GM12878 (cell line): ENCODE measurements around the gene PTPRJ. TPM values are rescaled to one million over a fixed set of nuclear protein-coding genes. Genes with fewer than 3 reads are reported as not detected.

Experiments used
- ATAC-seq: fragments of 200-7000 bp; cut with Tn5 transposase; 3 replicates; pipeline ENCODE4 v1.9.1; 2020; ENCODE audit warnings: mild to moderate bottlenecking, moderate library complexity
- BruUV-seq: library from RNA; stranded (reverse); fragments of 400-500 nt; replicated peaks from 2 replicates; lab custom pipeline; 2021; lab: Mats Ljungman, UMichigan
- CTCF ChIA-PET: fragments of 300-600 bp; sonication (Branson Sonifier 250); formaldehyde crosslinking; extraction: SDS; loops from one replicate; lab custom pipeline; 2021; ENCODE audit warnings: inconsistent platforms; lab: Yijun Ruan, JAX
- POLR2A ChIA-PET: fragments of 350-600 bp; formaldehyde crosslinking; extraction: SDS; loops from one replicate; lab custom pipeline; 2021; ENCODE audit warnings: inconsistent platforms; lab: Charles Lee
- RAD21 ChIA-PET: fragments of 300-600 bp; sonication (Branson Sonifier 250); formaldehyde crosslinking; loops from one replicate; lab custom pipeline; 2023; ENCODE audit warnings: antibody characterized with exemption; ENCODE audit not compliant: unreplicated experiment; lab: Charles Lee
- SMC1A ChIA-PET: fragments of 300-600 bp; sonication (Branson Sonifier 250); formaldehyde crosslinking; loops from one replicate; lab custom pipeline; 2023; ENCODE audit not compliant: unreplicated experiment, uncharacterized antibody; lab: Charles Lee
- DNase-seq: peaks from one replicate; pipeline ENCODE4 v3.0.0-alpha.2; 2011; ENCODE audit warnings: low read depth, low spot score
- FAIRE-seq: peaks from 3 replicates; lab custom pipeline; 2011; peaks lifted over from hg19 to GRCh38; lab: Jason Lieb, UNC
- H2AFZ ChIP-seq: 2 replicates; pipeline ENCODE4 v1.6.0; 2011; ENCODE audit warnings: low read depth, low read length, control low read depth; ENCODE audit not compliant: control insufficient read depth
- H3K27ac ChIP-seq: 2 replicates; pipeline ENCODE4 v1.5.1; 2011; ENCODE audit warnings: control low read depth; ENCODE audit not compliant: control insufficient read depth, insufficient read depth
- H3K27me3 ChIP-seq, 2 experiments: replicated peaks in 1 of 2; 2 replicates each; pipeline versions ENCODE4 v1.6.0 to v1.6.1; 2011; ENCODE audit warnings: low read length in 1 of 2; ENCODE audit not compliant: control insufficient read depth in 2 of 2, insufficient read depth in 2 of 2
- H3K36me3 ChIP-seq, 2 experiments: 2 replicates each; pipeline ENCODE4 v1.5.1; 2011; ENCODE audit warnings: low read length in 1 of 2; ENCODE audit not compliant: control insufficient read depth in 2 of 2, insufficient read depth in 2 of 2
- H3K4me1 ChIP-seq: 2 replicates; pipeline ENCODE4 v1.6.1; 2011; ENCODE audit warnings: mild to moderate bottlenecking, low read length, moderate library complexity, mixed read lengths; ENCODE audit not compliant: control insufficient read depth, insufficient read depth
- H3K4me2 ChIP-seq: 2 replicates; pipeline ENCODE4 v1.6.0; 2011; ENCODE audit warnings: control low read depth; ENCODE audit not compliant: control insufficient read depth, insufficient read depth
- H3K4me3 ChIP-seq: fragments of 200-600 bp; sonication (generic); 2 replicates; pipeline ENCODE4 v1.5.1; 2016
- H3K79me2 ChIP-seq: 2 replicates; pipeline ENCODE4 v1.6.0; 2011; ENCODE audit warnings: low read length; ENCODE audit not compliant: control insufficient read depth, insufficient read depth
- H3K9ac ChIP-seq: 2 replicates; pipeline ENCODE4 v1.8.0; 2011; ENCODE audit warnings: low read length, control low read depth, mixed read lengths; ENCODE audit not compliant: control insufficient read depth, insufficient read depth
- H3K9me3 ChIP-seq: replicated peaks from 3 replicates; pipeline ENCODE4 v1.5.1; 2011; ENCODE audit warnings: mild to moderate bottlenecking, low read length; ENCODE audit not compliant: control insufficient read depth, insufficient read depth
- H4K20me1 ChIP-seq: 2 replicates; pipeline ENCODE4 v1.6.0; 2011; ENCODE audit not compliant: control insufficient read depth, insufficient read depth
- CREB1 ChIP-seq: IDR thresholded peaks from 2 replicates; pipeline ENCODE4 v1.6.1; 2012; ENCODE audit warnings: low read depth, mild to moderate bottlenecking, inconsistent platforms
- JUNB ChIP-seq: IDR thresholded peaks from 2 replicates; pipeline ENCODE4 v1.6.1; 2016; ENCODE audit warnings: antibody characterized with exemption, mild to moderate bottlenecking
- RAD21 ChIP-seq: IDR thresholded peaks from 2 replicates; pipeline ENCODE4 v1.6.1; 2011; ENCODE audit warnings: mild to moderate bottlenecking, low read depth, low read length, moderate library complexity; ENCODE audit not compliant: insufficient read depth
- WGBS: methylation state at CpG from one replicate; pipeline ENCODE4 v1.1.6; 2016; ENCODE audit warnings: low lambda C conversion rate; ENCODE audit not compliant: insufficient replicate concordance, insufficient coverage; ENCODE audit errors: missing lambda C conversion rate; 5-methylcytosine and 5-hydroxymethylcytosine counted together
- in situ Hi-C: fragments of 300-500 bp; cut with MboI; formaldehyde crosslinking; loops from 9 replicates; pipeline ENCODE4 v1.14.3; 2018; ENCODE audit warnings: mixed read lengths
- intact Hi-C: fragments of 100-400 bp; cut with micrococcal nuclease; formaldehyde crosslinking; loops from one replicate; pipeline ENCODE4 v1.14.2; 2022; ENCODE audit not compliant: unreplicated experiment
- polyA plus RNA-seq, 11 experiments: library from polyadenylated mRNA; depleted of rRNA in 4 of 11; unstranded in 6 of 11; stranded (reverse) in 5 of 11; fragments of >200 nt; fragmentation: Nextera tagmentation in 4 of 11; fragmentation: Illumina TruSeq in 1 of 11; extraction: Ambion mirVana in 4 of 11; extraction: Trizol in 1 of 11; gene quantifications; 1 replicate in 1 of 11; 2 replicates in 10 of 11; pipeline versions ENCODE4 v1.2.1 to v1.2.3, GENCODE V29; 2011 to 2016; ENCODE audit warnings: inconsistent platforms in 2 of 11, missing spikeins in 2 of 11, low read depth in 1 of 11
- total RNA-seq, 4 experiments: library from RNA; depleted of rRNA in 3 of 4; stranded (reverse); fragments of >200 nt in 3 of 4; fragmentation: Illumina TruSeq in 1 of 4; extraction: Trizol in 1 of 4; gene quantifications; 2 replicates each; pipeline versions ENCODE4 v1.2.1 to v1.2.3, GENCODE V29; 2013 to 2021

Gene PTPRJ
- total and polyA plus RNA-seq, 10 of the 15 experiments (the other 5 are each of a cell fraction or from before 2014, with no cell fraction given) = 0.22 to 22.4 (median 7.4) TPM

DNA sequence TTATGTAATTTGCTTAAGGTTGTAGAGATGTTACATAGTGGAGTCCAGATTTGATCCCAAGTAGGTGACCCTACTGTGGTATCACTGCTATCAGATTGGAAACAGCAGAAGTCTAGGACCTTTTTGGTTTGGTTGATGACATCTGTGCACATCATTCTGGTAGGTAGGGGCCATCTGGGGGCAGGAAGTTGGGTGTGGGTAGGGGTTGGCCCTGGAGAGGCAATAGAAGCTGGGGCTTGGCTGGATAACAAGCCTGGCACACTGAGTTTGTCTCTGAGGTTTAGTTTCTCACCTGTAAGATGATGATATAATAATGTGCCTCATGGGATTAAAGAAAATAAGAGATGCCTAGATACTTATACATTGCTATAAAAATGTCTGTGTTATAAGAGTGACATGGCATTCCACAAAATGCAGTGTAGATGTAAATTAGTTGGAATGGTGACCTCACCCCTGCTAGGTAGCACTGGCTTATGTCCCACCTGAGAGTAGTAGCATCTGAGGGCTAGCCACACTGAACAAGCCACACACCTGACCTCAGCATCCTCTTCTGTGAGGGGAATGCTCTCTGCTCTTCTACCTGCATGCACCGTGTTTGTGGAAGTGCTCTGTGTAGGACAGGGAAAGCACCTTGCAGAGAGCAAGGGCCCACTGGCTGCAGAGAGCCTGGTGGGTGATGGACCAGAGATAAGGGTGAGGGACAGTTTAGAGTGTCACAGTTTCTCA is 36.9 kb downstream of the PTPRJ start:
- POLR2A ChIA-PET = interaction anchor here (1.0 to 1.4 kb wide), 2 partner anchors 11 to 35 kb away, joined by 3 to 10 read pairs; no protein-coding TSS in a partner anchor
- Histone ChIP-seq H3K4me3 (no peak overlapping the region), H3K27ac (peak overlapping the region; percentile 88), H3K9me3 (no peaks in the 10 kb centered on the region; the same call in 2 of the 3 replicates), H3K79me2 (peaks cover 45% of the 10 kb centered on the region), H2AFZ (no peak overlapping the region), H3K27me3 (no peaks in the 10 kb centered on the region), H3K36me3 (no peaks in the 10 kb centered on the region), H3K9ac (no peak overlapping the region), H3K4me1 (peaks cover 77% of the 10 kb centered on the region), H3K4me2 (peak overlapping the region; percentile 70), H4K20me1 (no peaks in the 10 kb centered on the region)
- intact Hi-C loops = no loop called here
- BruUV-seq = no TSS peak
- in situ Hi-C loops = no loop called here
- ATAC-seq (no peak), FAIRE-seq (no peak), DNase-seq (no peak)
- WGBS = 4% methylated on average over 1 of the region's 1 CpG
- RAD21 ChIA-PET = interaction anchor here (0.8 to 0.9 kb wide), 2 partner anchors 47 to 91 kb away, joined by 3 read pairs; no protein-coding TSS in a partner anchor
- SMC1A ChIA-PET = interaction anchor here (1.1 to 2.9 kb wide), 6 partner anchors 8 to 83 kb away, joined by 3 to 10 read pairs (median 8); no protein-coding TSS in a partner anchor
- TF ChIP-seq JUNB (peak; percentile 11; the same call in 1 of the 2 replicates), CREB1 (0 out of 2 replicates have a peak, but pooled peaks have one; percentile 28), RAD21 (no peak)
- CTCF ChIA-PET = interaction anchor here (1.4 to 2.8 kb wide), 3 partner anchors 11 to 83 kb away, joined by 3 to 10 read pairs (median 5); no protein-coding TSS in a partner anchor
